Measurements from ENCODE around the gene THBS1. TPM values are rescaled to one million over a fixed set of nuclear protein-coding genes. Genes with fewer than 3 reads are reported as not detected.

The THBS1 gene
- total RNA-seq, 1 experiment from 2014 or later: 342 TPM

GRCh38 chr15:39587731-39588530, 7.1 kb downstream of the THBS1 start:
- H3K4me3 Mint-ChIP-seq (ENCODE audit: unreplicated experiment): no peak overlapping the region
- no peaks in the 10 kb centered on the region for H3K9me3 ChIP-seq
- no peaks in the 10 kb centered on the region for H3K27me3 Mint-ChIP-seq (ENCODE audit: insufficient read depth, unreplicated experiment)
- no peak for TF ChIP-seq CTCF (IDR thresholded peaks at IDR 0.05; ENCODE audit: insufficient read depth in 1 of 2, low read depth in 1 of 2, low read length in 1 of 2, severe bottlenecking in 1 of 2, unreplicated experiment in 1 of 2)
- no peaks in the 10 kb centered on the region for H3K27me3 ChIP-seq (replicated peaks; ENCODE audit: control insufficient read depth, insufficient read depth, low read length)
- H3K27ac Mint-ChIP-seq (ENCODE audit: unreplicated experiment): no peak overlapping the region
- no TSS peak for BruUV-seq (replicated peaks)
- H3K36me3 Mint-ChIP-seq (ENCODE audit: insufficient read depth, unreplicated experiment): peaks cover 100% of the 10 kb centered on the region
- H3K4me3 ChIP-seq (ENCODE audit: low read depth, low read length): no peak overlapping the region
- peaks cover 9% of the 10 kb centered on the region for H3K36me3 ChIP-seq (ENCODE audit: control insufficient read depth, insufficient read depth, low read length)
- ChIA-PET CTCF (no interaction called here), POLR2A (no interaction called here)
- DNase-seq: no peak
- peaks cover 8% of the 10 kb centered on the region; the same call in 1 of the 2 replicates for H3K4me1 ChIP-seq
- H3K4me1 Mint-ChIP-seq (ENCODE audit: low read depth, unreplicated experiment): peaks cover 15% of the 10 kb centered on the region
- intact Hi-C loops (cut with micrococcal nuclease; ENCODE audit: unreplicated experiment): loop anchor here (10.0 kb wide), 1 partner anchor 287 kb away; no protein-coding TSS in a partner anchor
- no peaks in the 10 kb centered on the region for H3K9me3 Mint-ChIP-seq (ENCODE audit: unreplicated experiment)

GRCh38 chr15:39588531-39589192, 7.8 kb downstream of the THBS1 start:
- Mint-ChIP-seq H3K9me3 (ENCODE audit: unreplicated experiment) (no peaks in the 10 kb centered on the region), H3K27ac (ENCODE audit: unreplicated experiment) (no peak overlapping the region), H3K36me3 (ENCODE audit: insufficient read depth, unreplicated experiment) (peaks cover 100% of the 10 kb centered on the region), H3K27me3 (ENCODE audit: insufficient read depth, unreplicated experiment) (no peaks in the 10 kb centered on the region), H3K4me1 (ENCODE audit: low read depth, unreplicated experiment) (peaks cover 15% of the 10 kb centered on the region), H3K4me3 (ENCODE audit: unreplicated experiment) (no peak overlapping the region)
- CTCF ChIA-PET: no interaction called here
- peaks cover 9% of the 10 kb centered on the region for H3K36me3 ChIP-seq (ENCODE audit: control insufficient read depth, insufficient read depth, low read length)
- peaks cover 4% of the 10 kb centered on the region; the same call in 1 of the 2 replicates for H3K4me1 ChIP-seq
- no peaks in the 10 kb centered on the region for H3K9me3 ChIP-seq
- no peak for DNase-seq
- intact Hi-C loops (cut with micrococcal nuclease; ENCODE audit: unreplicated experiment): loop anchor here (10.0 kb wide), 1 partner anchor 286 kb away; no protein-coding TSS in a partner anchor
- no peaks in the 10 kb centered on the region for H3K27me3 ChIP-seq (replicated peaks; ENCODE audit: control insufficient read depth, insufficient read depth, low read length)
- no peak for TF ChIP-seq CTCF (IDR thresholded peaks at IDR 0.05; ENCODE audit: insufficient read depth in 1 of 2, low read depth in 1 of 2, low read length in 1 of 2, severe bottlenecking in 1 of 2, unreplicated experiment in 1 of 2)
- no peak overlapping the region for H3K4me3 ChIP-seq (ENCODE audit: low read depth, low read length)
- no TSS peak for BruUV-seq (replicated peaks)
- POLR2A ChIA-PET: interaction anchor here (0.6 to 0.7 kb wide), 2 partner anchors 174 to 685 kb away, joined by 3 to 4 read pairs; no protein-coding TSS in a partner anchor

GRCh38 chr15:39589193-39589814, 8.4 kb downstream of the THBS1 start:
- no peak overlapping the region for H3K4me3 ChIP-seq (ENCODE audit: low read depth, low read length)
- Mint-ChIP-seq H3K9me3 (ENCODE audit: unreplicated experiment) (no peaks in the 10 kb centered on the region), H3K27ac (ENCODE audit: unreplicated experiment) (no peak overlapping the region), H3K4me3 (ENCODE audit: unreplicated experiment) (no peak overlapping the region), H3K4me1 (ENCODE audit: low read depth, unreplicated experiment) (peaks cover 15% of the 10 kb centered on the region), H3K36me3 (ENCODE audit: insufficient read depth, unreplicated experiment) (peaks cover 100% of the 10 kb centered on the region), H3K27me3 (ENCODE audit: insufficient read depth, unreplicated experiment) (no peaks in the 10 kb centered on the region)
- ChIA-PET POLR2A (interaction anchor here (0.6 to 0.7 kb wide), 2 partner anchors 174 to 685 kb away, joined by 3 to 4 read pairs; no protein-coding TSS in a partner anchor), CTCF (interaction anchor here (0.6 to 0.7 kb wide), 2 partner anchors 8 to 13 kb away, joined by 3 read pairs; partner anchors contain the start of gene THBS1)
- 0 out of 2 replicates have a peak, but pooled peaks cover 4% of the 10 kb centered on the region for H3K4me1 ChIP-seq
- no peaks in the 10 kb centered on the region for H3K9me3 ChIP-seq
- TF ChIP-seq CTCF (IDR thresholded peaks at IDR 0.05; ENCODE audit: insufficient read depth in 1 of 2, low read depth in 1 of 2, low read length in 1 of 2, severe bottlenecking in 1 of 2, unreplicated experiment in 1 of 2): no peak
- BruUV-seq (replicated peaks): no TSS peak
- intact Hi-C loops (cut with micrococcal nuclease; ENCODE audit: unreplicated experiment): loop anchor here (10.0 kb wide), 1 partner anchor 285 kb away; no protein-coding TSS in a partner anchor
- H3K36me3 ChIP-seq (ENCODE audit: control insufficient read depth, insufficient read depth, low read length): peaks cover 9% of the 10 kb centered on the region
- no peak for DNase-seq
- H3K27me3 ChIP-seq (replicated peaks; ENCODE audit: control insufficient read depth, insufficient read depth, low read length): no peaks in the 10 kb centered on the region

Measured in Caco-2 (cell line).